Transverse colon (tissue), 4 donors: ENCODE results near the gene NT5C1A.

Source experiments
- CTCF ChIP-seq, 5 experiments: fragments of 200-600 bp in 3 of 5; fragments of 450-650 bp in 2 of 5; sonication (generic) in 3 of 5; IDR thresholded peaks; 1 replicate in 2 of 5; 2 replicates in 3 of 5; pipeline ENCODE4 v1.5.1; 2016 to 2017; ENCODE audit warnings: antibody characterized with exemption in 5 of 5, inconsistent platforms in 3 of 5, mild to moderate bottlenecking in 2 of 5, moderate library complexity in 1 of 5
- EP300 ChIP-seq: sonication (generic); formaldehyde crosslinking; IDR thresholded peaks from one replicate; pipeline ENCODE4 v1.6.1; 2017; ENCODE audit warnings: antibody characterized with exemption, low read depth
- POLR2A ChIP-seq: fragments of 450-650 bp; IDR thresholded peaks from one replicate; pipeline ENCODE4 v1.6.1; 2016; ENCODE audit warnings: antibody characterized with exemption, mild to moderate bottlenecking, moderate library complexity
- POLR2AphosphoS5 ChIP-seq, 3 donors: sonication (generic); formaldehyde crosslinking; IDR thresholded peaks; one replicate each; pipeline ENCODE4 v1.6.1; 2016; ENCODE audit warnings: antibody characterized with exemption in 3 of 3

- TF ChIP-seq CTCF (IDR thresholded peaks at IDR 0.05) (peak; percentile 74 to 96 (median 92)), POLR2A (no peak), POLR2AphosphoS5 (IDR thresholded peaks at IDR 0.05) (no peak), EP300 (no peak)
Measured at GRCh38 chr1:39653546-39654031, 18.3 kb downstream of the NT5C1A start.
